ENCODE results near the gene MUC3A.

MUC3A gene

GRCh38 chr7:100944138-100944537 lies 5.2 kb upstream of the MUC3A start:
- no peak for DNase-seq (ENCODE audit: low read depth in 2 of 2)

- DNase-seq (ENCODE audit: low read depth in 2 of 2): no peak
Measured at GRCh38 chr7:100946111-100946510, 3.2 kb upstream of the MUC3A start.

GRCh38 chr7:100946766-100947365 lies 2.5 kb upstream of the MUC3A start:
- no peak for DNase-seq (ENCODE audit: low read depth in 2 of 2)

GRCh38 chr7:100947792-100948191 lies 1.5 kb upstream of the MUC3A start:
- DNase-seq (ENCODE audit: low read depth in 2 of 2): no peak

- no peak for DNase-seq (ENCODE audit: low read depth in 2 of 2)
Measured at GRCh38 chr7:100949933-100950443, 654 bp downstream of the MUC3A start.

GRCh38 chr7:100951172-100951571 lies 1.8 kb downstream of the MUC3A start:
- DNase-seq (ENCODE audit: low read depth in 2 of 2): no peak

GRCh38 chr7:100951888-100952560 lies 2.7 kb downstream of the MUC3A start:
- no peak for DNase-seq (ENCODE audit: low read depth in 2 of 2)

- DNase-seq (ENCODE audit: low read depth in 2 of 2): no peak
Measured at GRCh38 chr7:100952641-100953040, 3.3 kb downstream of the MUC3A start.

- no peak for DNase-seq (ENCODE audit: low read depth in 2 of 2)
Measured at GRCh38 chr7:100957832-100958421, 8.6 kb downstream of the MUC3A start.

GRCh38 chr7:100959894-100960293 lies 10.6 kb downstream of the MUC3A start:
- no peak for DNase-seq (ENCODE audit: low read depth in 2 of 2)

GRCh38 chr7:100962537-100962936 lies 13.2 kb downstream of the MUC3A start:
- DNase-seq (ENCODE audit: low read depth in 2 of 2): no peak

- no peak for DNase-seq (ENCODE audit: low read depth in 2 of 2)
Measured at GRCh38 chr7:100963386-100963785, 14.1 kb downstream of the MUC3A start.

- DNase-seq (ENCODE audit: low read depth in 2 of 2): no peak
Measured at GRCh38 chr7:100963874-100964273, 14.5 kb downstream of the MUC3A start.

- DNase-seq (ENCODE audit: low read depth in 2 of 2): no peak
Measured at GRCh38 chr7:100964630-100965029, 15.3 kb downstream of the MUC3A start.

- DNase-seq (ENCODE audit: low read depth in 2 of 2): no peak
Measured at GRCh38 chr7:100965045-100965722, 15.8 kb downstream of the MUC3A start.

GRCh38 chr7:100965723-100966541 lies 16.6 kb downstream of the MUC3A start:
- DNase-seq (ENCODE audit: low read depth in 2 of 2): peak; percentile 52 to 79

GRCh38 chr7:100966542-100967291 lies 17.4 kb downstream of the MUC3A start:
- DNase-seq (ENCODE audit: low read depth in 2 of 2): no peak

- no peak for DNase-seq (ENCODE audit: low read depth in 2 of 2)
Measured at GRCh38 chr7:100967292-100967863, 18.0 kb downstream of the MUC3A start.

GRCh38 chr7:100968031-100968430 lies 18.7 kb downstream of the MUC3A start:
- DNase-seq (ENCODE audit: low read depth in 2 of 2): no peak

GRCh38 chr7:100968650-100969049 lies 19.3 kb downstream of the MUC3A start:
- no peak for DNase-seq (ENCODE audit: low read depth in 2 of 2)

All from stimulated activated CD4-positive, alpha-beta T cell treated with anti-CD3 and anti-CD28 coated beads, Interleukin-12 subunit alpha, Interleukin-12 subunit beta, amount 100 ng/mL, for 24 hours (primary cell).